CD4-positive, alpha-beta memory T cell (primary cell): Measurements from ENCODE around the gene FBXL15. TPM values are rescaled to one million over a fixed set of nuclear protein-coding genes. Genes with fewer than 3 reads are reported as not detected.

ENCODE experiments used
- CTCF ChIA-PET: fragments of 350-600 bp; sonication (Branson Sonifier 250); formaldehyde crosslinking; loops from one replicate; lab custom pipeline; 2021; ENCODE audit warnings: inconsistent platforms; ENCODE audit not compliant: partially characterized antibody; lab: Charles Lee
- POLR2A ChIA-PET: fragments of 350-600 bp; sonication (Branson Sonifier 250); formaldehyde crosslinking; loops from one replicate; lab custom pipeline; 2021; ENCODE audit not compliant: partially characterized antibody; lab: Charles Lee
- DNase-seq, 5 donors: peaks; one replicate each; pipeline versions ENCODE4 v3.0.0 to v3.0.0-alpha.2; 2020 to 2022; ENCODE audit warnings: mixed read lengths in 1 of 5
- H3K27ac ChIP-seq: one replicate; pipeline ENCODE4 v1.7.0; 2013; ENCODE audit warnings: low read depth, low read length
- H3K27me3 ChIP-seq: 2 replicates; pipeline ENCODE4 v1.7.0; 2013; ENCODE audit warnings: mild to moderate bottlenecking, low read length, moderate library complexity; ENCODE audit not compliant: insufficient read depth
- H3K36me3 ChIP-seq: 2 replicates; pipeline ENCODE4 v1.7.0; 2013; ENCODE audit warnings: mild to moderate bottlenecking, low read length, moderate library complexity; ENCODE audit not compliant: insufficient read depth
- H3K4me1 ChIP-seq: 2 replicates; pipeline ENCODE4 v1.7.0; 2013; ENCODE audit warnings: mild to moderate bottlenecking, low read length, moderate library complexity; ENCODE audit not compliant: insufficient read depth
- H3K4me3 ChIP-seq, 2 donors: one replicate each; pipeline ENCODE4 v1.7.0; 2013; ENCODE audit warnings: low read length in 2 of 2, mild to moderate bottlenecking in 1 of 2
- H3K9me3 ChIP-seq, 2 donors: one replicate each; pipeline ENCODE4 v1.7.0; 2013; ENCODE audit warnings: low read length in 2 of 2, control low read depth in 1 of 2; ENCODE audit not compliant: control insufficient read depth in 1 of 2
- H3K27ac Mint-ChIP-seq, 7 donors: one replicate each; pipeline ENCODE4 v1.8.0; 2020 to 2021; ENCODE audit warnings: mixed read lengths in 7 of 7, mild to moderate bottlenecking in 6 of 7, inconsistent platforms in 3 of 7, moderate library complexity in 3 of 7
- H3K27me3 Mint-ChIP-seq, 2 donors: one replicate each; pipeline ENCODE4 v1.8.0; 2020 to 2021; ENCODE audit warnings: mixed read lengths in 2 of 2
- H3K36me3 Mint-ChIP-seq, 2 donors: one replicate each; pipeline ENCODE4 v1.8.0; 2020 to 2021; ENCODE audit warnings: mixed read lengths in 2 of 2, inconsistent platforms in 1 of 2, mild to moderate bottlenecking in 1 of 2
- H3K4me1 Mint-ChIP-seq, 4 donors: one replicate each; pipeline ENCODE4 v1.8.0; 2020 to 2021; ENCODE audit warnings: mixed read lengths in 4 of 4, mild to moderate bottlenecking in 1 of 4
- H3K4me3 Mint-ChIP-seq, 8 donors: one replicate each; pipeline ENCODE4 v1.8.0; 2020 to 2021; ENCODE audit warnings: mixed read lengths in 8 of 8, mild to moderate bottlenecking in 7 of 8, moderate library complexity in 6 of 8, inconsistent platforms in 3 of 8
- H3K9me3 Mint-ChIP-seq, 8 donors: one replicate each; pipeline ENCODE4 v1.8.0; 2020 to 2021; ENCODE audit warnings: mixed read lengths in 8 of 8, mild to moderate bottlenecking in 5 of 8, inconsistent platforms in 3 of 8, moderate library complexity in 1 of 8
- intact Hi-C: fragments of 100-400 bp; cut with micrococcal nuclease; formaldehyde crosslinking; loops from one replicate; pipeline ENCODE4 v1.15.1; 2023
- polyA plus RNA-seq, 2 donors: library from polyadenylated mRNA; unstranded; fragments of 300-500 nt; fragmentation: Illumina TruSeq; gene quantifications; one replicate each; pipeline ENCODE4 v1.2.3, GENCODE V29; 2021
- total RNA-seq, 2 experiments: library from RNA; stranded (reverse); gene quantifications; one replicate each; pipeline ENCODE4 v1.2.3, GENCODE V29; 2021

Gene FBXL15
- total and polyA plus RNA-seq, 4 experiments from 2014 or later, result 21.1 to 44.5 (median 25.8) TPM

DNA sequence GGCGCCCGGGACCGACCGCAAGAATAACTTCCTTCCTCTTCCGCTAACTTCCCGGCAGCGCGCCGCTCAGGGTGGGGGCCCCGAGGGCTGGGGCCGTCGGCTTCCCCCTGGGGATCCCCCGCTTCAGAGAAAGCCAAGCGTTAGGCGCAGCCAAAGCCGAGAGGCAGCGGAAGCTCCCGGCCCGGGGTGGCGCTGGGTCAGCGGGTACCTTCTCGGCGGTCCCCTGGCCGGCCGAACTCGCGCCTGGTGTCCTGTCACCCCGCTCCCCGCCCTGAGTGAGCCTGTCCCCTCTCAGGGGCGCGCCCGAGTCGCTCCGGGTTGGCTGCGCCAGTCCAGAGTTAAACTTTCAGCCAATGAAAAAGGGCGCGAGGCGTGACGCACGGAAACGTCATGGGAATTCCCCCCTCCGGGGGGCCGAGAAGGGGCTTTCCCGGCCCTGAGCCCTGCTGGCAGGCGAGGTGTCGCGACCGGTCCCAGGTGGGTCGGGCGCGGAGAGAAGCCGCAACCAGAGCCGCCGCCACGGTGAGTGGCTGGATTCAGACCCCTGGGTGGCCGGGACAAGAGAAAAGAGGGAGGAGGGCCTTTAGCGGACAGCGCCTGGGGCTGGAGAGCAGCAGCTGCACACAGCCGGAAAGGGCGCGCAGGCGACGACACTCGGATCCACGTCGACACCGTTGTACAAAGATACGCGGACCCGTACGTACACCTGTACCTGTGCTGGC lies 26.4 kb upstream of the FBXL15 start:
- Mint-ChIP-seq H3K36me3 (peaks cover 7 to 43% of the 10 kb centered on the region in 2 donors), H3K4me1 (peaks cover 18 to 62% (median 34%) of the 10 kb centered on the region in 4 donors), H3K4me3 (peak overlapping the region; percentile 94 to 98 (median 96)), H3K27me3 (no peaks in the 10 kb centered on the region), H3K9me3 (peaks cover 0 to 2% (median 0%) of the 10 kb centered on the region in 8 donors), H3K27ac (peak overlapping the region; percentile 98 to 100 (median 100))
- DNase-seq, result peak; percentile 99 to 100 (median 99)
- H3K27ac ChIP-seq, result peak overlapping the region; percentile 100
- peaks cover 17% of the 10 kb centered on the region for H3K36me3 ChIP-seq
- no peaks in the 10 kb centered on the region for H3K27me3 ChIP-seq
- no peaks in the 10 kb centered on the region for H3K9me3 ChIP-seq
- CTCF ChIA-PET, result interaction anchor here (0.8 to 10.3 kb wide), 27 partner anchors 8 to 271 kb away, joined by 3 to 88 read pairs (median 4); partner anchors contain the start of genes ACTR1A, C10orf95, CUEDC2 and FBXL15
- intact Hi-C loops, result loop anchor here (1.0 to 2.0 kb wide), 9 partner anchors 28 to 261 kb away; partner anchors contain the start of genes ACTR1A, CUEDC2, GBF1 and PPRC1
- POLR2A ChIA-PET, result interaction anchor here (0.7 to 8.3 kb wide), 24 partner anchors 9 to 279 kb away, joined by 3 to 122 read pairs (median 6); partner anchors contain the start of genes ACTR1A, C10orf95, CUEDC2 and ELOVL3
- H3K4me3 ChIP-seq, result peak overlapping the region; percentile 97 to 98
- peaks cover 43% of the 10 kb centered on the region for H3K4me1 ChIP-seq

DNA sequence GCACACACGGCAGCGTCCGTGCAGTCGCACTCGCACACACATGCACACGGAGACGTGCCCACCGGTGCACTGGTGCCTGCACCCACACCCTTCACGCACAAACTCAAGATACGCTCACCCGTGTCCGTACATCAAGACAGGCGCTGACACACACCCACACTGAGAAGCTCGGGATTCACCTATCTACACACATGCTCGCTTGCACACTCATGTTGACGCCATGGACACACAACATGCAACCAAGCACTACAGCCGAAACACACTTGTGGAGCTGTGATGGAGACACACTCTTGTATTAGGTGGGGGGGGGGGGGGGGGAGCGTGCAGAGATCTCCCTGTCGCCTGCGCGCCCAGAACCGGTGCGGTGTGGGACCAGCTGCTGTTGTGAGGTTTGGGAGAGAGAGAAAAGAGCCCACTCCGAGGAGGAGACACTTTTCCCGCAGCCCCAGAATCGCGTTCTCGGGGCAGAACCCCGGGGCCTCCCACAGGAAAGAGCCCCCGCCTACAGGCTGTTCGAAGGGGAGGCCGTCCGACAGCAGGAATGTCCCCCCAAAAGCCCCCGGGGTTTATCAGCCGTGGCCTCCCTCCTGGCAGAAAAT lies 25.7 kb upstream of the FBXL15 start:
- H3K27ac Mint-ChIP-seq, result peak overlapping the region; percentile 98 to 100 (median 100)
- peak in 1 of 5 donors; percentile 89 for DNase-seq

GRCh38 chr10:102395400-102396316 lies 25.0 kb upstream of the FBXL15 start, which contains the start of gene NFKB2:
Gene NFKB2 (plus strand): TSS chr10:102395705. CDS start chr10:102395960, 255 bp downstream.
- peak within 1 kb of the TSS; percentile 94 to 98 (median 96) for H3K4me3 Mint-ChIP-seq
- H3K36me3 Mint-ChIP-seq, result peaks cover 7 to 52% of the 10 kb centered on the region in 2 donors
- Histone ChIP-seq H3K27ac (peak within 1 kb of the TSS; percentile 100), H3K27me3 (no peaks in the 10 kb centered on the region), H3K4me3 (peak within 1 kb of the TSS; percentile 97 to 98), H3K4me1 (peaks cover 53% of the 10 kb centered on the region), H3K36me3 (peaks cover 23% of the 10 kb centered on the region), H3K9me3 (no peaks in the 10 kb centered on the region)
- H3K27me3 Mint-ChIP-seq, result no peaks in the 10 kb centered on the region
- peaks cover 0 to 2% (median 0%) of the 10 kb centered on the region in 8 donors for H3K9me3 Mint-ChIP-seq
- H3K27ac Mint-ChIP-seq, result peak within 1 kb of the TSS; percentile 98 to 100 (median 100)
- peaks cover 23 to 76% (median 41%) of the 10 kb centered on the region in 4 donors for H3K4me1 Mint-ChIP-seq
- ChIA-PET POLR2A (interaction anchor here (0.5 to 8.3 kb wide), 23 partner anchors 9 to 578 kb away, joined by 3 to 122 read pairs (median 4); partner anchors contain the start of genes ACTR1A, C10orf95, CUEDC2 and ELOVL3), CTCF (interaction anchor here (0.6 to 10.3 kb wide), 13 partner anchors 9 to 559 kb away, joined by 3 to 88 read pairs (median 7); partner anchors contain the start of genes ACTR1A, C10orf95 and CUEDC2)
- intact Hi-C loops, result loop anchor here (1.0 to 5.0 kb wide), 5 partner anchors 243 to 565 kb away; partner anchors contain the start of genes CNNM2, NOLC1 and PPRC1
- peak; percentile 91 to 94 (median 93) for DNase-seq

More for the DNA sequence above, 25.7 kb upstream of the FBXL15 start:
- H3K4me3 Mint-ChIP-seq, result peak overlapping the region; percentile 94 to 98 (median 96)
- intact Hi-C loops, result loop anchor here (1.0 to 5.0 kb wide), 13 partner anchors 27 to 565 kb away; partner anchors contain the start of genes ACTR1A, CNNM2, CUEDC2 and GBF1
- Histone ChIP-seq H3K27ac (peak overlapping the region; percentile 100), H3K4me1 (peaks cover 47% of the 10 kb centered on the region), H3K27me3 (no peaks in the 10 kb centered on the region), H3K4me3 (peak overlapping the region; percentile 97 to 98), H3K36me3 (peaks cover 17% of the 10 kb centered on the region), H3K9me3 (no peaks in the 10 kb centered on the region)
- H3K9me3 Mint-ChIP-seq, result peaks cover 0 to 2% (median 0%) of the 10 kb centered on the region in 8 donors
- H3K4me1 Mint-ChIP-seq, result peaks cover 23 to 69% (median 38%) of the 10 kb centered on the region in 4 donors
- ChIA-PET POLR2A (interaction anchor here (0.5 to 8.3 kb wide), 24 partner anchors 10 to 577 kb away, joined by 3 to 122 read pairs (median 5); partner anchors contain the start of genes ACTR1A, C10orf95, CUEDC2 and ELOVL3), CTCF (interaction anchor here (0.6 to 10.3 kb wide), 16 partner anchors 10 to 559 kb away, joined by 3 to 88 read pairs (median 6); partner anchors contain the start of genes ACTR1A, C10orf95 and CUEDC2)
- no peaks in the 10 kb centered on the region for H3K27me3 Mint-ChIP-seq
- peaks cover 7 to 48% of the 10 kb centered on the region in 2 donors for H3K36me3 Mint-ChIP-seq

DNA sequence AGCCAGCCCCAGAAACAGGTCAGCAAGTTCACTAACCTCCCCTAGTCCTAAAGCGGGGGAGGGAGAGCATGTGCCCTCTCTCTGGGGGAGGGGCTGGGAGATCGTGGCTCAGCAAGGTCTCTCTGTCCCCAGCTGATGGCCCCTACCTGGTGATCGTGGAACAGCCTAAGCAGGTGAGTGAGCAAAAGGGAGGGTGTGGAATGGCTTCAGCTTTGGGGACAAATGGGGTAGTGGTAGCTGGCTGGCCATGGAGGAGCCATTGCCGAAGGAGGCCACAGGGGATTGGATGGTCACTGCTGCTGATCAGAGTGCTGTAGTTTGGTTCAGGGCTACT lies 24.4 kb upstream of the FBXL15 start:
- H3K27me3 Mint-ChIP-seq, result no peaks in the 10 kb centered on the region
- Histone ChIP-seq H3K4me3 (peak overlapping the region; percentile 50 to 97), H3K4me1 (peaks cover 53% of the 10 kb centered on the region), H3K27me3 (no peaks in the 10 kb centered on the region), H3K36me3 (peaks cover 29% of the 10 kb centered on the region), H3K9me3 (no peaks in the 10 kb centered on the region), H3K27ac (peak overlapping the region; percentile 100)
- peaks cover 7 to 52% of the 10 kb centered on the region in 2 donors for H3K36me3 Mint-ChIP-seq
- peaks cover 23 to 76% (median 41%) of the 10 kb centered on the region in 4 donors for H3K4me1 Mint-ChIP-seq
- CTCF ChIA-PET, result interaction anchor here (2.0 to 10.3 kb wide), 3 partner anchors 13 to 166 kb away, joined by 7 to 88 read pairs (median 48); no protein-coding TSS in a partner anchor
- peak overlapping the region; percentile 94 to 98 (median 96) for H3K4me3 Mint-ChIP-seq
- peak overlapping the region; percentile 98 to 100 (median 100) for H3K27ac Mint-ChIP-seq
- intact Hi-C loops, result loop anchor here (5.0 kb wide), 1 partner anchor 521 kb away; the partner anchor contains the start of gene CNNM2
- peaks cover 0 to 2% (median 0%) of the 10 kb centered on the region in 8 donors for H3K9me3 Mint-ChIP-seq
- POLR2A ChIA-PET, result interaction anchor here (0.6 to 8.3 kb wide), 10 partner anchors 9 to 277 kb away, joined by 3 to 122 read pairs (median 4); partner anchors contain the start of genes ACTR1A, C10orf95, FBXL15 and SUFU
- no peak for DNase-seq

DNA sequence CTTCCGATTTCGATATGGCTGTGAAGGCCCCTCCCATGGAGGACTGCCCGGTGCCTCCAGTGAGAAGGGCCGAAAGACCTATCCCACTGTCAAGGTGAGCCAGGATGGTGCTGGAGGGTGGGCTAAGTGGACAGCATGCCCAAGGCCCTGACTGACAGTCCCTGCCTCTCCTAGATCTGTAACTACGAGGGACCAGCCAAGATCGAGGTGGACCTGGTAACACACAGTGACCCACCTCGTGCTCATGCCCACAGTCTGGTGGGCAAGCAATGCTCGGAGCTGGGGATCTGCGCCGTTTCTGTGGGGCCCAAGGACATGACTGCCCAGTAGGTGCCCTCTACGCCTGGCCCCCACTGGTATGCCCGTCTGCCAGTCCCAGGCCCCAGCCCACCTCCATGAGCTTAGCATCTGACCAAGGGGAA lies 23.9 kb upstream of the FBXL15 start:
- peak overlapping the region; percentile 98 to 100 (median 100) for H3K27ac Mint-ChIP-seq
- Histone ChIP-seq H3K4me1 (peaks cover 53% of the 10 kb centered on the region), H3K27ac (peak overlapping the region; percentile 100), H3K36me3 (peaks cover 34% of the 10 kb centered on the region), H3K4me3 (peak overlapping the region; percentile 50 to 97), H3K27me3 (no peaks in the 10 kb centered on the region), H3K9me3 (no peaks in the 10 kb centered on the region)
- H3K27me3 Mint-ChIP-seq, result no peaks in the 10 kb centered on the region
- CTCF ChIA-PET, result interaction anchor here (2.0 to 10.3 kb wide), 4 partner anchors 13 to 166 kb away, joined by 7 to 88 read pairs (median 32); partner anchors contain the start of gene FBXL15
- POLR2A ChIA-PET, result interaction anchor here (0.6 to 8.3 kb wide), 8 partner anchors 8 to 248 kb away, joined by 3 to 122 read pairs (median 23); partner anchors contain the start of genes ACTR1A, C10orf95, CUEDC2 and FBXL15
- DNase-seq, result no peak
- peaks cover 23 to 76% (median 41%) of the 10 kb centered on the region in 4 donors for H3K4me1 Mint-ChIP-seq
- H3K36me3 Mint-ChIP-seq, result peaks cover 7 to 52% of the 10 kb centered on the region in 2 donors
- peak overlapping the region; percentile 94 to 98 (median 96) for H3K4me3 Mint-ChIP-seq
- peaks cover 0 to 2% (median 0%) of the 10 kb centered on the region in 8 donors for H3K9me3 Mint-ChIP-seq
- intact Hi-C loops, result loop anchor here (5.0 kb wide), 1 partner anchor 521 kb away; the partner anchor contains the start of gene CNNM2
